Adrenal gland (tissue), 5 donors: ENCODE measurements around the gene MAPK4.

Experiments
- CTCF ChIP-seq, 6 experiments: fragments of 450-650 bp in 4 of 6; fragments of 200-600 bp in 2 of 6; sonication (generic) in 1 of 6; IDR thresholded peaks; 1 replicate in 5 of 6; 2 replicates in 1 of 6; pipeline versions ENCODE4 v1.5.1 to v1.8.0; 2016 to 2021; ENCODE audit warnings: antibody characterized with exemption in 6 of 6, mild to moderate bottlenecking in 2 of 6, moderate library complexity in 1 of 6
- POLR2A ChIP-seq, 2 donors: fragments of 450-650 bp; IDR thresholded peaks; one replicate each; pipeline ENCODE4 v1.6.1; 2017; ENCODE audit warnings: antibody characterized with exemption in 2 of 2, mild to moderate bottlenecking in 2 of 2, moderate library complexity in 1 of 2
- donor health status: DM: no; HTN: no; CAD: no.

- TF ChIP-seq POLR2A (IDR thresholded peaks at IDR 0.05) (no peak), CTCF (IDR thresholded peaks at IDR 0.05) (no peak)
These were observed 63.9 kb downstream of the MAPK4 start for GRCh38 chr18:50623694-50624352.
